HepG2 (cell line): ENCODE results near the gene C12orf43. TPM values are rescaled to one million over a fixed set of nuclear protein-coding genes. Genes with fewer than 3 reads are reported as not detected.

Experiments used
- ADNP ChIP-seq: sonication (generic); formaldehyde crosslinking; IDR thresholded peaks from 2 replicates; pipeline ENCODE4 v1.4.0; 2020; ENCODE audit warnings: missing genetic modification reagents
- AKAP8 ChIP-seq: sonication (generic); formaldehyde crosslinking; IDR thresholded peaks from 2 replicates; pipeline ENCODE4 v1.5.1; 2020; ENCODE audit warnings: mild to moderate bottlenecking, missing genetic modification reagents
- CC2D1A ChIP-seq: sonication (generic); formaldehyde crosslinking; IDR thresholded peaks from 2 replicates; pipeline ENCODE4 v1.8.1; 2023; ENCODE audit warnings: mild to moderate bottlenecking, missing genetic modification reagents
- CENPBD1 ChIP-seq: sonication (generic); formaldehyde crosslinking; IDR thresholded peaks from 2 replicates; pipeline ENCODE4 v1.8.0; 2022; ENCODE audit warnings: missing genetic modification reagents, low read depth, mild to moderate bottlenecking, borderline replicate concordance
- CREB3 ChIP-seq: sonication (generic); formaldehyde crosslinking; IDR thresholded peaks from 2 replicates; pipeline ENCODE4 v1.5.0; 2020; ENCODE audit warnings: missing genetic modification reagents
- HIC2 ChIP-seq: sonication (generic); formaldehyde crosslinking; IDR thresholded peaks from 2 replicates; pipeline ENCODE4 v1.9.0; 2022; ENCODE audit warnings: low read depth, missing genetic modification reagents
- NKX3-1 ChIP-seq: sonication (generic); formaldehyde crosslinking; IDR thresholded peaks from 2 replicates; pipeline ENCODE4 v1.5.0; 2020; ENCODE audit warnings: missing genetic modification reagents
- PAF1 ChIP-seq: IDR thresholded peaks from 2 replicates; pipeline ENCODE4 v1.6.1; 2016; ENCODE audit warnings: missing genetic modification reagents, missing compliant biosample characterization
- PCBP2 ChIP-seq: fragments of 200-400 bp; formaldehyde crosslinking; optimal IDR thresholded peaks from 2 replicates; pipeline ENCODE3; 2018; ENCODE audit warnings: low read length, low read depth; ENCODE audit not compliant: poor library complexity, severe bottlenecking
- PHF8 ChIP-seq: sonication (generic); formaldehyde crosslinking; IDR thresholded peaks from 2 replicates; pipeline ENCODE4 v1.5.0; 2020; ENCODE audit warnings: missing genetic modification reagents
- PRDM10 ChIP-seq: sonication (generic); formaldehyde crosslinking; IDR thresholded peaks from 2 replicates; pipeline ENCODE4 v1.4.0; 2020; ENCODE audit warnings: low read depth, missing genetic modification reagents
- REPIN1 ChIP-seq: sonication (generic); formaldehyde crosslinking; IDR thresholded peaks from 2 replicates; pipeline ENCODE4 v1.8.0; 2022; ENCODE audit warnings: missing genetic modification reagents, low read depth, mild to moderate bottlenecking, borderline replicate concordance
- SKI ChIP-seq: fragments of 450-650 bp; IDR thresholded peaks from one replicate; pipeline ENCODE4 v1.6.1; 2018; ENCODE audit warnings: mild to moderate bottlenecking; ENCODE audit not compliant: partially characterized antibody
- TGIF2 ChIP-seq: IDR thresholded peaks from 2 replicates; pipeline ENCODE4 v1.6.1; 2016; ENCODE audit warnings: control low read depth, missing compliant biosample characterization
- ZFP91 ChIP-seq: sonication (generic); formaldehyde crosslinking; IDR thresholded peaks from 2 replicates; pipeline ENCODE4 v1.9.0; 2022; ENCODE audit warnings: missing genetic modification reagents, mild to moderate bottlenecking, borderline replicate concordance
- ZNF274 ChIP-seq: sonication (generic); formaldehyde crosslinking; IDR thresholded peaks from 2 replicates; pipeline ENCODE4 v1.5.1; 2020; ENCODE audit warnings: mild to moderate bottlenecking, missing genetic modification reagents
- ZNF33A ChIP-seq: sonication (generic); formaldehyde crosslinking; IDR thresholded peaks from 2 replicates; pipeline ENCODE4 v1.5.1; 2020; ENCODE audit warnings: missing genetic modification reagents, mild to moderate bottlenecking, moderate library complexity, borderline replicate concordance
- ZNF367 ChIP-seq: sonication (generic); formaldehyde crosslinking; IDR thresholded peaks from 2 replicates; pipeline ENCODE4 v1.4.0; 2020; ENCODE audit warnings: missing genetic modification reagents, borderline replicate concordance
- ZNF484 ChIP-seq: sonication (generic); formaldehyde crosslinking; IDR thresholded peaks from 2 replicates; pipeline ENCODE4 v1.5.1; 2020; ENCODE audit warnings: mild to moderate bottlenecking, low read depth, missing genetic modification reagents, borderline replicate concordance
- ZNF501 ChIP-seq: sonication (generic); formaldehyde crosslinking; IDR thresholded peaks from 2 replicates; pipeline ENCODE4 v1.5.1; 2020; ENCODE audit warnings: mild to moderate bottlenecking, moderate library complexity, missing genetic modification reagents
- ZNF572 ChIP-seq: sonication (generic); formaldehyde crosslinking; IDR thresholded peaks from 2 replicates; pipeline ENCODE4 v1.5.1; 2020; ENCODE audit warnings: mild to moderate bottlenecking, missing genetic modification reagents
- ZNF772 ChIP-seq: sonication (generic); formaldehyde crosslinking; IDR thresholded peaks from 2 replicates; pipeline ENCODE4 v1.5.0; 2020; ENCODE audit warnings: mild to moderate bottlenecking, missing genetic modification reagents
- polyA plus RNA-seq, 8 experiments: library from polyadenylated mRNA; depleted of rRNA in 3 of 8; stranded (reverse) in 7 of 8; unstranded in 1 of 8; fragments of >200 nt; fragmentation: Illumina TruSeq in 4 of 8; extraction: Trizol in 4 of 8; gene quantifications; 2 replicates each; pipeline versions ENCODE4 v1.2.1 to v1.2.3, GENCODE V29; 2011 to 2016; ENCODE audit warnings: low read depth in 4 of 8, missing spikeins in 1 of 8, mixed read lengths in 1 of 8; ENCODE audit not compliant: insufficient read depth in 1 of 8
- total RNA-seq, 5 experiments: library from RNA; depleted of rRNA; stranded (reverse); fragments of >200 nt; fragmentation: Illumina TruSeq; extraction: Trizol; gene quantifications; 2 replicates each; pipeline ENCODE4 v1.2.3, GENCODE V29; 2016; ENCODE audit warnings: low read depth in 1 of 5

Gene C12orf43
- total and polyA plus RNA-seq, 2 of the 13 experiments (the other 11 are each of a cell fraction or from before 2014, with no cell fraction given), result 7.9 to 11.1 TPM

- TF ChIP-seq PRDM10 (CRISPR knock-in tag) (no peak), PCBP2 (no peak), ZFP91 (CRISPR knock-in tag) (peak; percentile 29; the same call in 1 of the 2 replicates), TGIF2 (0 out of 2 replicates have a peak, but pooled peaks have one; percentile 52), ZNF33A (CRISPR knock-in tag) (0 out of 2 replicates have a peak, but pooled peaks have one; percentile 9), ZNF772 (no peak), PAF1 (CRISPR knock-in tag) (peak; percentile 97), REPIN1 (CRISPR knock-in tag) (0 out of 2 replicates have a peak, but pooled peaks have one; percentile 32), AKAP8 (peak; percentile 61; the same call in 1 of the 2 replicates), PHF8 (0 out of 2 replicates have a peak, but pooled peaks have one; percentile 10), ADNP (no peak), SKI (no peak), ZNF367 (0 out of 2 replicates have a peak, but pooled peaks have one; percentile 34), CREB3 (CRISPR knock-in tag) (no peak), CC2D1A (CRISPR knock-in tag) (no peak), CENPBD1 (CRISPR knock-in tag) (no peak), ZNF274 (CRISPR knock-in tag) (no peak), ZNF572 (CRISPR knock-in tag) (peak; percentile 34; the same call in 1 of the 2 replicates), HIC2 (no peak), ZNF484 (CRISPR knock-in tag) (no peak), ZNF501 (CRISPR knock-in tag) (peak; percentile 56; the same call in 1 of the 2 replicates), NKX3-1 (CRISPR knock-in tag) (no peak)
These were observed 50.7 kb downstream of the C12orf43 start (continued) for GRCh38 chr12:120965534-120966091.
